Muscle of back (tissue), 11 donors: ENCODE measurements around the gene FAM219B. TPM values are rescaled to one million over a fixed set of nuclear protein-coding genes. Genes with fewer than 3 reads are reported as not detected.

Source experiments
- DNase-seq, 3 donors: peaks; one replicate each; pipeline versions ENCODE4 v3.0.0 to v3.0.0-alpha.2; 2013
- polyA plus RNA-seq, 10 donors: library from polyadenylated mRNA; unstranded; fragments of 120-200 nt; gene quantifications; one replicate each; pipeline ENCODE4 v1.2.1, GENCODE V29; 2013; ENCODE audit not compliant: insufficient read length in 10 of 10

FAM219B gene
- polyA plus RNA-seq, 10 donors, result 37.0 to 55.6 (median 43.6) TPM

GRCh38 chr15:74873756-74874424, 32.8 kb downstream of the FAM219B start:
- no peak for DNase-seq

GRCh38 chr15:74873036-74873755, 33.5 kb downstream of the FAM219B start, which contains the start of gene SCAMP2:
TSS of gene SCAMP2 (minus strand) at chr15:74873365. CDS start at chr15:74873255, 110 bp downstream.
- peak; percentile 96 to 99 (median 96) for DNase-seq

- DNase-seq, result no peak
Observed at GRCh38 chr15:74872702-74873035, 34.0 kb downstream of the FAM219B start.

- no peak for DNase-seq
Observed at GRCh38 chr15:74870436-74871215, 36.0 kb downstream of the FAM219B start.

- DNase-seq, result peak in 2 of 3 donors; percentile 40 to 63
Observed at GRCh38 chr15:74869726-74870407, 36.8 kb downstream of the FAM219B start.

GRCh38 chr15:74869372-74869725, 37.3 kb downstream of the FAM219B start:
- no peak for DNase-seq

GRCh38 chr15:74868059-74868458, 38.6 kb downstream of the FAM219B start:
- DNase-seq, result peak in 1 of 3 donors; percentile 28

- no peak for DNase-seq
Observed at GRCh38 chr15:74867466-74868038, 39.1 kb downstream of the FAM219B start.

- no peak for DNase-seq
Observed at GRCh38 chr15:74866090-74866489, 40.6 kb downstream of the FAM219B start.

- no peak for DNase-seq
Observed at GRCh38 chr15:74865316-74865715, 41.3 kb downstream of the FAM219B start.

GRCh38 chr15:74864296-74864695, 42.4 kb downstream of the FAM219B start:
- no peak for DNase-seq

- no peak for DNase-seq
Observed at GRCh38 chr15:74863239-74864056, 43.2 kb downstream of the FAM219B start.

- DNase-seq, result no peak
Observed at GRCh38 chr15:74858369-74858740, 48.3 kb downstream of the FAM219B start.

GRCh38 chr15:74857671-74858368, 48.8 kb downstream of the FAM219B start:
- no peak for DNase-seq

GRCh38 chr15:74857082-74857655, 49.5 kb downstream of the FAM219B start:
- no peak for DNase-seq

GRCh38 chr15:74856537-74856936, 50.1 kb downstream of the FAM219B start:
- no peak for DNase-seq

GRCh38 chr15:74855857-74856256, 50.8 kb downstream of the FAM219B start:
- peak in 2 of 3 donors; percentile 60 to 65 for DNase-seq

- no peak for DNase-seq
Observed at GRCh38 chr15:74854453-74855022, 52.1 kb downstream of the FAM219B start.

- no peak for DNase-seq
Observed at GRCh38 chr15:74851960-74852359, 54.7 kb downstream of the FAM219B start.
